Gastrocnemius medialis (tissue), 4 donors: ENCODE measurements around the gene FOXF1. TPM values are rescaled to one million over a fixed set of nuclear protein-coding genes. Genes with fewer than 3 reads are reported as not detected.

Source experiments
- ATAC-seq, 2 donors: fragments of 150-250 bp; one replicate each; pipeline ENCODE4 v1.9.1; 2016
- DNase-seq, 2 donors: peaks; one replicate each; pipeline ENCODE4 v3.0.0-alpha.2; 2019
- H3K27ac ChIP-seq, 4 donors: fragments of 200-600 bp; sonication (generic); 1 replicate in 1 of 4; 2 replicates in 3 of 4; pipeline ENCODE4 v1.5.1; 2016 to 2018; ENCODE audit warnings: mild to moderate bottlenecking in 2 of 4, moderate library complexity in 1 of 4
- H3K27me3 ChIP-seq, 3 donors: fragments of 200-600 bp; sonication (generic) in 2 of 3; 1 replicate in 1 of 3; 2 replicates in 2 of 3; pipeline versions ENCODE4 v1.5.1 to v1.6.0; 2016 to 2019; ENCODE audit warnings: mild to moderate bottlenecking in 1 of 3, moderate library complexity in 1 of 3
- H3K36me3 ChIP-seq, 2 donors: fragments of 200-600 bp; sonication (generic) in 1 of 2; one replicate each; pipeline ENCODE4 v1.5.1; 2017 to 2018
- H3K4me1 ChIP-seq, 2 donors: fragments of 200-600 bp; sonication (generic) in 1 of 2; one replicate each; pipeline ENCODE4 v1.5.1; 2016 to 2017; ENCODE audit warnings: mild to moderate bottlenecking in 2 of 2
- H3K4me3 ChIP-seq, 4 donors: fragments of 200-600 bp; sonication (generic) in 3 of 4; 1 replicate in 1 of 4; 2 replicates in 3 of 4; pipeline ENCODE4 v1.5.1; 2016 to 2019; ENCODE audit warnings: mild to moderate bottlenecking in 2 of 4
- H3K9me3 ChIP-seq, 3 donors: fragments of 200-600 bp; sonication (generic) in 2 of 3; 1 replicate in 1 of 3; 2 replicates in 2 of 3; pipeline ENCODE4 v1.5.1; 2016 to 2019
- POLR2A ChIP-seq, 2 donors: fragments of 450-650 bp; IDR thresholded peaks; one replicate each; pipeline ENCODE4 v1.6.1; 2017; ENCODE audit warnings: antibody characterized with exemption in 2 of 2, mild to moderate bottlenecking in 2 of 2, moderate library complexity in 2 of 2
- in situ Hi-C, 4 donors: fragments of 200-750 bp; cut with MboI; loops; one replicate each; pipeline versions ENCODE4 v1.15.0 to v1.8.0; 2017; ENCODE audit warnings: low sequenced_read_pairs in 4 of 4
- intact Hi-C: fragments of 100-400 bp; cut with DNase I; formaldehyde crosslinking; loops from one replicate; pipeline ENCODE4 v1.15.1; 2023; ENCODE audit warnings: low total_unique reads
- total RNA-seq, 4 donors: library from RNA; depleted of rRNA; stranded (reverse); fragments of >200 nt; gene quantifications; one replicate each; pipeline versions ENCODE4 v1.1.0 to v1.2.3, GENCODE V29; 2016
- TF ChIP-seq, protein P1 (sequence below), 5 experiments: fragments of 450-650 bp in 3 of 5; fragments of 200-600 bp in 2 of 5; sonication (generic) in 2 of 5; IDR thresholded peaks in 4 of 5; conservative IDR thresholded peaks in 1 of 5; 1 replicate in 4 of 5; 2 replicates in 1 of 5; pipeline ENCODE4 v1.5.1; 2016 to 2019; ENCODE audit warnings: antibody characterized with exemption in 5 of 5, mild to moderate bottlenecking in 3 of 5, moderate library complexity in 3 of 5

The FOXF1 gene
- total RNA-seq, 4 donors from 2014 or later = 0.07 to 0.10 TPM; not detected in 2

DNA sequence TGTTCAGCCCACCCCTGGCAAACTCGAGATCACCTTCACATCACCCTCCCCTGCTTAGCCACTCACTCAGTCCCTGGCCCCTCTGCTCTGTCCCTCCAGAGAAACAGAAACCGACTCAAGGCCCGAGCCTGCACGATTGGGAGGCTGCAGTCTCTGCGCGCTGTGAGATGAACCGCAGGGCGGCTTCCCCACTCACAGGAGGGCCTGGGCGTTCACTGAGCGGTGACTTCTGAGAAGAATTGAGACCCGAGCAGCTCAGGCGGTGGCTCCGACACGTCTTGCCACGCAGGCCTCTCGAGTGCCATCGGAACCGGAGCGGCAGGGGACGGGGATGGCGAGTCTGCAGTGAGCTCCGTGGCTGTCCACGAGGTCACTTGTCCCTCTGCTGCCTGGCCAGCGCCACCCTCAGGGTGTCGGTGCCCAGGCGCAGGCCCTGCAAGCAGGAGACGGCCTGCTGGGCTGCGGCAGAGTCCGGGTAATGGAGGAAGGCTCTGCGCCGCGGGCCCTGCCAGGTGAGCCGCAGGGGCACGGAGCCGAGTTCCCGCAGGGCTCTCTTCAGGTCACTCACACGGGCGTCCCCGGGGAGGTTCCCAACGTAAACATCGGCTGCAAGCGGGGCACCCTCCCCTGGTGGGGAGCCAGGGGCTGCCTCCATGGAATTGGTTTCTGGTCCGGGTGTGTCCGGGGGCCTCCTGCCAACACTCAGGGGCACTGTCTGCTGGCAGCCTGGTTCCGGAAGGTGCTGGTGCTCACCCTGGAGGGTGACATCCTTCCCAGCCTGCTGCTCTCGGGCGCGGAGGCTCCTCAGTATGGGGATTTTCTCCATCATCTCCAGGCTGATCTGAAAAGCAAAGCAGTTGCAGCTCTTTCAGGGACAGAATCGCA lies 21.6 kb downstream of the FOXF1 start:
- peaks cover 0 to 18% of the 10 kb centered on the region in 2 donors for H3K4me1 ChIP-seq
- peaks cover 0 to 23% of the 10 kb centered on the region in 2 donors for H3K36me3 ChIP-seq
- no peak overlapping the region for H3K27ac ChIP-seq
- no peaks in the 10 kb centered on the region for H3K9me3 ChIP-seq
- in situ Hi-C loops (loop anchor here in 1 of 4 donors (25.0 kb wide), 1 partner anchor 720 kb away; no protein-coding TSS in a partner anchor), intact Hi-C loops (no loop called here)
- ATAC-seq (no peak), DNase-seq (no peak)
- H3K27me3 ChIP-seq = no peaks in the 10 kb centered on the region
- TF ChIP-seq, protein P1, sequence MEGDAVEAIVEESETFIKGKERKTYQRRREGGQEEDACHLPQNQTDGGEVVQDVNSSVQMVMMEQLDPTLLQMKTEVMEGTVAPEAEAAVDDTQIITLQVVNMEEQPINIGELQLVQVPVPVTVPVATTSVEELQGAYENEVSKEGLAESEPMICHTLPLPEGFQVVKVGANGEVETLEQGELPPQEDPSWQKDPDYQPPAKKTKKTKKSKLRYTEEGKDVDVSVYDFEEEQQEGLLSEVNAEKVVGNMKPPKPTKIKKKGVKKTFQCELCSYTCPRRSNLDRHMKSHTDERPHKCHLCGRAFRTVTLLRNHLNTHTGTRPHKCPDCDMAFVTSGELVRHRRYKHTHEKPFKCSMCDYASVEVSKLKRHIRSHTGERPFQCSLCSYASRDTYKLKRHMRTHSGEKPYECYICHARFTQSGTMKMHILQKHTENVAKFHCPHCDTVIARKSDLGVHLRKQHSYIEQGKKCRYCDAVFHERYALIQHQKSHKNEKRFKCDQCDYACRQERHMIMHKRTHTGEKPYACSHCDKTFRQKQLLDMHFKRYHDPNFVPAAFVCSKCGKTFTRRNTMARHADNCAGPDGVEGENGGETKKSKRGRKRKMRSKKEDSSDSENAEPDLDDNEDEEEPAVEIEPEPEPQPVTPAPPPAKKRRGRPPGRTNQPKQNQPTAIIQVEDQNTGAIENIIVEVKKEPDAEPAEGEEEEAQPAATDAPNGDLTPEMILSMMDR (IDR thresholded peaks at IDR 0.05 in 4 of 5, conservative IDR thresholded peaks at IDR 0.05 in 1 of 5) = no peak
- no peak for TF ChIP-seq POLR2A (IDR thresholded peaks at IDR 0.05)
- no peak overlapping the region for H3K4me3 ChIP-seq

DNA sequence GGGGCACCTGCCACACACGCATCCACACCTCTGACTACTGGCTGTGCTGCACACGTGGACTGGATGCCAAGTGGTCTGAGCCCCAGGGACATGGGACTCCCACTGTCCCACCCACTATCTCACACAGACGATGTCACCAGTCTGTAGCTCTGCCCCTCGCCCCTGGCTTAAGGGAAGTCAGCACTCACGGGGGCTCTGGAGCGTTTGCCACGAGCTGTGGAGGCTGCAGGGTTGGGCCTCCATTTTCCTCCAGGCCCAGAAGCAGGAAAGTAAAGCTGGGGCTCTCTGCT lies 22.1 kb downstream of the FOXF1 start:
- Histone ChIP-seq H3K27ac (no peak overlapping the region), H3K27me3 (no peaks in the 10 kb centered on the region), H3K9me3 (no peaks in the 10 kb centered on the region), H3K36me3 (peaks cover 0 to 29% of the 10 kb centered on the region in 2 donors), H3K4me1 (peaks cover 0 to 18% of the 10 kb centered on the region in 2 donors), H3K4me3 (no peak overlapping the region)
- TF ChIP-seq POLR2A (IDR thresholded peaks at IDR 0.05) = no peak
- TF ChIP-seq, protein P1 (IDR thresholded peaks at IDR 0.05 in 4 of 5, conservative IDR thresholded peaks at IDR 0.05 in 1 of 5) = no peak
- intact Hi-C loops (no loop called here), in situ Hi-C loops (loop anchor here in 1 of 4 donors (25.0 kb wide), 1 partner anchor 720 kb away; no protein-coding TSS in a partner anchor)
- no peak for DNase-seq
- no peak for ATAC-seq

DNA sequence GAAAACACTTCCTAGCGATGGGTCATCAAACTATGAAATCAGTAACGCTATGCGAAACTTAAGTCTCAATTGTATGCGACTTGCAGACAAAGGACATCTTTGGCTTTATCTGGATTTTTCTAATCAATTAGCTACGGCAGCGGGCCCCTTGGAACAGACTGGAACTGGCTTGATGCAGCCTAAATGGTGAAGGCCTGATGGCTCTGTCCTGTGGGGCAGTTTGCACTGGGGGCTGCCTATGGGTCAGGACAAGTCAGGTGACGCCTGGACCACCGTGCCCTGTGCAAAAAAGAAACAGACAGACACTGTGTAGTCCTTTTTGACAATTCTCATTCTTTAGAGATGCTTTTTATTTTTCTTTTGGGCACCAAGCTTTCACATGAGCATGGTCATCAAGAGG lies 22.7 kb downstream of the FOXF1 start:
- intact Hi-C loops = no loop called here
- TF ChIP-seq, protein P1 (IDR thresholded peaks at IDR 0.05 in 4 of 5, conservative IDR thresholded peaks at IDR 0.05 in 1 of 5) = no peak
- no peak for TF ChIP-seq POLR2A (IDR thresholded peaks at IDR 0.05)
- ATAC-seq = no peak
- Histone ChIP-seq H3K27ac (no peak overlapping the region), H3K4me1 (peaks cover 0 to 16% of the 10 kb centered on the region in 2 donors), H3K27me3 (no peaks in the 10 kb centered on the region), H3K9me3 (no peaks in the 10 kb centered on the region), H3K4me3 (no peak overlapping the region), H3K36me3 (peaks cover 0 to 35% of the 10 kb centered on the region in 2 donors)
- in situ Hi-C loops = loop anchor here in 1 of 4 donors (25.0 kb wide), 1 partner anchor 721 kb away; no protein-coding TSS in a partner anchor
- no peak for DNase-seq

DNA sequence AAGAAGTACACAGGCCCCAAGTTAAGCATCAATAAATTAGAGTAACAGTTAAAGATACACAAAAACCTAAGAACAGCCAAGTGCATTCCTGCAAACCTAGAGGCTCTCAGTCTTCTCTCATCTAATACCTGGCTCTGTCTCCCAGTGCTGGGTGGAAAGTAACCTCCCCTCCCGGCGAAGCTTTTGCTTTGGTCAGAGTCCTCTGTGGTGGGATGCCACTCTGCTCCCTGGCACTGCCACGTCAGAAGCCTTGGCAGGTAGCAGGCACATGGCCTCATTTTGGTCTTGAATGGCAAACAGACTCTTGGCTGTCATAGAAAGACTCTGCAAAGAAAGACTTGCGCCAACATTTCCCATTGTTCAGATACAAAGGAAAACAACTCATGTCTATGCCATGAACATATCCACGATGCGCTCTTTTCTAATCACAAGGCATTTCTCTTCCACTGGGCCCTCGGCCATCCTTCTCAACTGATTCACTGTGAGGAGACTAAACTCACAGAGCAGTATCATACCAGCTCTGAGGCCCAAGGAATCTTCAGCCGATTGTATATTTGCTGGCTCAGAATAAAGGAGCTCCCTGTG lies 23.5 kb downstream of the FOXF1 start:
- Histone ChIP-seq H3K27ac (no peak overlapping the region), H3K9me3 (no peaks in the 10 kb centered on the region), H3K36me3 (peaks cover 0 to 42% of the 10 kb centered on the region in 2 donors), H3K4me1 (peaks cover 0 to 8% of the 10 kb centered on the region in 2 donors), H3K27me3 (no peaks in the 10 kb centered on the region), H3K4me3 (no peak overlapping the region)
- TF ChIP-seq POLR2A (IDR thresholded peaks at IDR 0.05) = no peak
- TF ChIP-seq, protein P1 (IDR thresholded peaks at IDR 0.05 in 4 of 5, conservative IDR thresholded peaks at IDR 0.05 in 1 of 5) = no peak
- in situ Hi-C loops = loop anchor here in 1 of 4 donors (25.0 kb wide), 1 partner anchor 722 kb away; no protein-coding TSS in a partner anchor
- DNase-seq = no peak
- no peak for ATAC-seq
- intact Hi-C loops = no loop called here
